RWPE2 (cell line): ENCODE data around the gene PLA2G7.

Source experiments
- ATAC-seq: fragments of 200-7000 bp; cut with Tn5 transposase; 3 replicates; pipeline ENCODE4 v1.9.1; 2021; ENCODE audit warnings: low read depth
- DNase-seq: peaks from one replicate; pipeline ENCODE4 v3.0.0-alpha.2; 2020; ENCODE audit warnings: low spot score
- H3K27ac ChIP-seq: fragments of 450-650 bp; 2 replicates; pipeline ENCODE4 v1.5.1; 2017; ENCODE audit warnings: mild to moderate bottlenecking; ENCODE audit not compliant: poor library complexity, severe bottlenecking
- H3K27me3 ChIP-seq: fragments of 250-450 bp; sonication (Bioruptor Pico); 2 replicates; pipeline ENCODE4 v1.5.1; 2021; ENCODE audit warnings: mild to moderate bottlenecking, moderate library complexity; ENCODE audit not compliant: insufficient read depth, poor library complexity, severe bottlenecking
- H3K36me3 ChIP-seq: fragments of 250-450 bp; sonication (Bioruptor Pico); 2 replicates; pipeline ENCODE4 v1.5.1; 2020; ENCODE audit warnings: low read depth, mild to moderate bottlenecking, moderate library complexity
- H3K4me1 ChIP-seq: fragments of 250-450 bp; sonication (Bioruptor Pico); 2 replicates; pipeline ENCODE4 v1.5.1; 2021; ENCODE audit warnings: mild to moderate bottlenecking, moderate library complexity; ENCODE audit not compliant: insufficient read depth, poor library complexity, severe bottlenecking
- H3K4me3 ChIP-seq: fragments of 250-450 bp; sonication (Bioruptor Pico); 2 replicates; pipeline ENCODE4 v1.5.1; 2021; ENCODE audit warnings: mild to moderate bottlenecking, moderate library complexity; ENCODE audit not compliant: severe bottlenecking
- H3K9me3 ChIP-seq: fragments of 250-450 bp; sonication (Bioruptor Pico); 2 replicates; pipeline ENCODE4 v1.5.1; 2021; ENCODE audit warnings: mild to moderate bottlenecking, moderate library complexity; ENCODE audit not compliant: severe bottlenecking
- TF ChIP-seq, protein P1 (sequence below): fragments of 450-650 bp; IDR thresholded peaks from one replicate; pipeline ENCODE4 v1.5.1; 2017; ENCODE audit warnings: mild to moderate bottlenecking, moderate library complexity; ENCODE audit not compliant: poor library complexity, severe bottlenecking

The PLA2G7 gene

DNA sequence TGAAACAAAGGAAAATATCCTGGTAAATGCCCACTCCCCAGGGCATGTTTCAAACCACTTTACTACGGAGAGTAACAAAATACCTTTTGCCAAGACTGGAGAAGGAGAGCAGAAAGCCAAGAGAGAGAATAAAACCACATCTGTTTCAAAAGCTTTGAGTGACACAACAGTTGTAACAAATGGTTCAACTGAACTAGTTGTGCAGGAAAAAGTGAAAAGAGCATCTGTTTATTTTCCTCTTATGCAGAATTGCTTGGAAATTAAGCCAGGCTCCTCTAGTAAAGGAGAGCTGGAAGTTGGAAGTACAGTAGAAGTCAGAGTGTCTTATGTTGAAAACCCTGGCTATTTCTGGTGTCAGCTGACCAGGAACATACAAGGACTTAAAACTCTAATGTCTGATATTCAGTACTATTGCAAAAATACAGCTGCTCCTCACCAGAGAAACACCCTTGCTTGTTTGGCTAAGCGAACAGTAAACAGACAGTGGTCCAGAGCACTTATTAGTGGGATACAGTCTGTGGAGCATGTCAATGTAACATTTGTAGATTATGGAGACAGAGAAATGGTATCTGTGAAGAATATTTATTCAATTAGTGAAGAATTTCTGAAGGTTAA, 44.9 kb downstream of the PLA2G7 start:
- Histone ChIP-seq H3K36me3 (no peaks in the 10 kb centered on the region), H3K27me3 (no peaks in the 10 kb centered on the region), H3K4me1 (no peaks in the 10 kb centered on the region), H3K27ac (no peak overlapping the region), H3K4me3 (no peak overlapping the region), H3K9me3 (no peaks in the 10 kb centered on the region)
- DNase-seq (no peak), ATAC-seq (no peak)
- TF ChIP-seq, protein P1, sequence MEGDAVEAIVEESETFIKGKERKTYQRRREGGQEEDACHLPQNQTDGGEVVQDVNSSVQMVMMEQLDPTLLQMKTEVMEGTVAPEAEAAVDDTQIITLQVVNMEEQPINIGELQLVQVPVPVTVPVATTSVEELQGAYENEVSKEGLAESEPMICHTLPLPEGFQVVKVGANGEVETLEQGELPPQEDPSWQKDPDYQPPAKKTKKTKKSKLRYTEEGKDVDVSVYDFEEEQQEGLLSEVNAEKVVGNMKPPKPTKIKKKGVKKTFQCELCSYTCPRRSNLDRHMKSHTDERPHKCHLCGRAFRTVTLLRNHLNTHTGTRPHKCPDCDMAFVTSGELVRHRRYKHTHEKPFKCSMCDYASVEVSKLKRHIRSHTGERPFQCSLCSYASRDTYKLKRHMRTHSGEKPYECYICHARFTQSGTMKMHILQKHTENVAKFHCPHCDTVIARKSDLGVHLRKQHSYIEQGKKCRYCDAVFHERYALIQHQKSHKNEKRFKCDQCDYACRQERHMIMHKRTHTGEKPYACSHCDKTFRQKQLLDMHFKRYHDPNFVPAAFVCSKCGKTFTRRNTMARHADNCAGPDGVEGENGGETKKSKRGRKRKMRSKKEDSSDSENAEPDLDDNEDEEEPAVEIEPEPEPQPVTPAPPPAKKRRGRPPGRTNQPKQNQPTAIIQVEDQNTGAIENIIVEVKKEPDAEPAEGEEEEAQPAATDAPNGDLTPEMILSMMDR = no peak

DNA sequence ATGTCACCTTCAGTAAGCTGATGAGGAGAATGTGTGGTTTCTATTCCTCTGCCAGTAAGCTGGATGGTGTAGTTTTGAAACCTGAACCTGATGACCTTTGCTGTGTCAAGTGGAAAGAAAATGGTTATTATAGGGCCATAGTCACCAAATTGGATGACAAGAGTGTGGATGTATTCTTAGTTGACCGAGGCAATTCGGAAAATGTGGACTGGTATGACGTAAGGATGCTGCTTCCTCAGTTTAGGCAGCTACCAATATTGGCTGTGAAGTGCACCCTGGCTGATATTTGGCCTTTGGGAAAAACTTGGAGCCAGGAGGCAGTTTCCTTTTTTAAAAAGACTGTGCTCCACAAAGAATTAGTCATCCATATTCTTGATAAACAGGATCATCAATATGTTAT, 45.5 kb downstream of the PLA2G7 start:
- H3K27ac ChIP-seq = no peak overlapping the region
- H3K4me1 ChIP-seq = no peaks in the 10 kb centered on the region
- DNase-seq (no peak), ATAC-seq (no peak)
- H3K4me3 ChIP-seq = no peak overlapping the region
- H3K9me3 ChIP-seq = no peaks in the 10 kb centered on the region
- H3K36me3 ChIP-seq = no peaks in the 10 kb centered on the region
- TF ChIP-seq, protein P1 = no peak
- no peaks in the 10 kb centered on the region for H3K27me3 ChIP-seq

DNA sequence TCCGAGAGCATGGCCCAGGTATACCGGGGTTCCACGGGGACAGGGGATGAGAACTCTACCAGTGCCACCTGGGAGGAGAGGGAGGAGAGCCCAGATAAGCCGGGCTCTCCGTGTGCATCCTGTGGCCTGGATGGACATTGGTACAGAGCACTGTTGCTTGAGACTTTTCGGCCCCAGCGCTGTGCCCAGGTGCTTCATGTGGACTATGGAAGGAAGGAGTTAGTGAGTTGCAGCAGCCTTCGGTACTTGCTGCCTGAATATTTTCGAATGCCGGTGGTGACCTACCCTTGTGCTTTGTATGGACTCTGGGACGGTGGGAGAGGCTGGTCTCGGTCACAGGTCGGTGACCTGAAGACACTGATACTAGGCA, 46.2 kb downstream of the PLA2G7 start:
- no peaks in the 10 kb centered on the region for H3K9me3 ChIP-seq
- no peak overlapping the region for H3K4me3 ChIP-seq
- ATAC-seq (no peak), DNase-seq (no peak)
- TF ChIP-seq, protein P1 = no peak
- no peaks in the 10 kb centered on the region for H3K4me1 ChIP-seq
- no peaks in the 10 kb centered on the region for H3K36me3 ChIP-seq
- no peak overlapping the region for H3K27ac ChIP-seq
- H3K27me3 ChIP-seq = no peaks in the 10 kb centered on the region

DNA sequence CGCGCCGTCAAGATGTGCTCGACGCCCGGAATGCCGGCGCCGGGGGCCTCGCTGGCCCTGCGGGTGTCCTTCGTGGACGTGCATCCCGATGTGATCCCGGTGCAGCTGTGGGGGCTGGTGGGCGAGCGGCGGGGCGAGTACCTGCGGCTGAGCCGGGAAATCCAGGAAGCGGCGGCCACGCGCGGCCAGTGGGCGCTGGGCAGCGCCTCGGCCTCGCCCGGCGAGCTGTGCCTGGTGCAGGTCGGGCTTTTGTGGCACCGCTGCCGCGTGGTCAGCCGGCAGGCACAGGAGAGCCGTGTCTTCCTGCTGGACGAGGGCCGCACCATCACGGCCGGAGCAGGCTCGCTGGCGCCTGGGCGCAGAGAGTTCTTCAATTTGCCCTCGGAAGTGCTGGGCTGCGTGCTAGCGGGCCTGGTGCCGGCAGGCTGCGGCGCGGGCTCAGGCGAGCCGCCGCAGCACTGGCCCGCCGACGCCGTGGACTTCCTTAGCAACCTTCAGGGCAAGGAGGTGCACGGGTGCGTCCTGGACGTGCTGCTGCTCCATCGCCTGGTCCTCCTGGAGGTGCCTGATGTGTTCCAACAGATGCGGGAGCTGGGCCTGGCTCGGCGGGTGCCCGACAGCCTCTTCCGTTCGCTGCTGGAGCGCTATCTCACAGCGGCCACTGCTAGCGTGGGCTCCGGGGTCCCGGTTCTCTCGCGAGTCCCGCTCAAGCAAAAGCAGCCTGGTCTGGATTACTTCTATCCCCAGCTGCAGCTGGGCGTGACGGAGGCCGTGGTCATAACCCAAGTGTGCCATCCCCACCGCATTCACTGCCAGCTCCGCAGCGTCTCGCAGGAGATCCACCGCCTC, 46.8 kb downstream of the PLA2G7 start:
- Histone ChIP-seq H3K27ac (no peak overlapping the region), H3K27me3 (no peaks in the 10 kb centered on the region), H3K4me1 (no peaks in the 10 kb centered on the region), H3K4me3 (no peak overlapping the region), H3K9me3 (no peaks in the 10 kb centered on the region), H3K36me3 (no peaks in the 10 kb centered on the region)
- ATAC-seq (no peak), DNase-seq (peak; percentile 47)
- TF ChIP-seq, protein P1 = no peak

DNA sequence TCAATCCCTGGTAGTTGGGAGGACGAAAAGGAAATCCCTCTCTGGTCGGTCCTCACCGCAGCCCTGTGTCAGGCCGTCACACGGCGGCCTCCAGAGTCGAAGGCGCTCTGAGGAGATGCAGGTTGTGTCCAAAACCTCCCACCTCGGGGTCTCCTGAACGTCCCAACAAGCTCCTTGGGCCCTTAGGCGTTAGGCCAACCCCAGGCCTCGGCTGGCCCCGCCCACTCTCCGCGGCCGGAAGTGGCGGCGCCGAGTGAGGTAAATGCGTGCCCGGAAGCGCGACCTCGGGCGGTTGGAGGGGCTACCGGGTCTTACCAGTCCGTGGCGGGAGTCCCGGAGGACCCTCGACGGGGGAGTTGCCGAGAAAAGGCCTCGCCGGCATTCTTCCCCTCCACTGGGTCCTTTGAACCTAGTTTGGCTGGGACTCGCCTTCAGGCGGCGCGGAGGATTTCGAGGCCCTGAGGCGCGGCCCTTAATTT, 47.5 kb downstream of the PLA2G7 start, which contains the start of gene TDRD6:
TSS of gene TDRD6 (plus strand) at position 267 of the 479 bp plus-strand sequence. CDS start 244 bp downstream, outside the sequence.
- ATAC-seq (no peak), DNase-seq (peak; percentile 35)
- Histone ChIP-seq H3K4me3 (no peak within 1 kb of the TSS), H3K9me3 (no peaks in the 10 kb centered on the region), H3K27me3 (no peaks in the 10 kb centered on the region), H3K27ac (no peak within 1 kb of the TSS), H3K36me3 (no peaks in the 10 kb centered on the region), H3K4me1 (no peaks in the 10 kb centered on the region)
- TF ChIP-seq, protein P1 = no peak
